GM23338 (cell line): ENCODE results near the gene SLC9C2. TPM values are rescaled to one million over a fixed set of nuclear protein-coding genes. Genes with fewer than 3 reads are reported as not detected.
"Not testable (repeated sequence)": the region's sequence is repeated elsewhere in the genome, so short reads cannot be mapped to it uniquely, and the experiment has no call there.

ENCODE experiments used
- ATAC-seq: fragments of 200-7000 bp; cut with Tn5 transposase; 3 replicates; pipeline ENCODE4 v1.9.1; 2020
- DNase-seq: peaks from one replicate; pipeline ENCODE4 v3.0.0-alpha.2; 2015; ENCODE audit warnings: low spot score
- H2AFZ ChIP-seq: fragments of 200-600 bp; sonication (generic); 2 replicates; pipeline ENCODE4 v1.8.0; 2016; ENCODE audit warnings: antibody characterized with exemption, mild to moderate bottlenecking, moderate library complexity
- H3F3A ChIP-seq: fragments of 200-600 bp; sonication (generic); replicated peaks from 2 replicates; pipeline ENCODE4 v1.8.0; 2017; ENCODE audit warnings: antibody characterized with exemption, mixed run types, low read depth
- H3K27ac ChIP-seq: fragments of 200-600 bp; sonication (generic); 2 replicates; pipeline ENCODE4 v1.6.1; 2016; ENCODE audit warnings: low read depth
- H3K27me3 ChIP-seq: fragments of 200-600 bp; sonication (generic); 2 replicates; pipeline ENCODE4 v1.8.0; 2016; ENCODE audit warnings: mild to moderate bottlenecking, mixed run types, moderate library complexity; ENCODE audit not compliant: insufficient read depth
- H3K36me3 ChIP-seq: fragments of 200-600 bp; sonication (generic); 2 replicates; pipeline ENCODE4 v1.8.0; 2016; ENCODE audit warnings: mild to moderate bottlenecking; ENCODE audit not compliant: insufficient read depth
- H3K4me1 ChIP-seq: fragments of 200-600 bp; sonication (generic); 2 replicates; pipeline ENCODE4 v1.8.0; 2016; ENCODE audit warnings: mild to moderate bottlenecking, moderate library complexity; ENCODE audit not compliant: insufficient read depth
- H3K4me2 ChIP-seq: fragments of 200-600 bp; sonication (generic); 2 replicates; pipeline ENCODE4 v1.7.1; 2017; ENCODE audit warnings: mixed run types
- H3K4me3 ChIP-seq: fragments of 200-600 bp; sonication (generic); 2 replicates; pipeline ENCODE4 v1.6.1; 2016; ENCODE audit warnings: mixed run types
- H3K79me2 ChIP-seq: fragments of 200-600 bp; sonication (generic); replicated peaks from 2 replicates; pipeline ENCODE4 v1.8.0; 2017; ENCODE audit warnings: mild to moderate bottlenecking; ENCODE audit not compliant: insufficient read depth
- H3K9me2 ChIP-seq: fragments of 200-600 bp; sonication (generic); 2 replicates; pipeline ENCODE4 v1.8.0; 2017; ENCODE audit not compliant: insufficient read depth
- H4K20me1 ChIP-seq: fragments of 200-600 bp; sonication (generic); replicated peaks from 2 replicates; pipeline ENCODE4 v1.8.0; 2017; ENCODE audit warnings: mild to moderate bottlenecking; ENCODE audit not compliant: insufficient read depth
- H3K27ac Mint-ChIP-seq: 2 replicates; pipeline ENCODE4 v1.8.0; 2020; ENCODE audit warnings: inconsistent platforms, mild to moderate bottlenecking, moderate library complexity, mixed read lengths
- H3K27me3 Mint-ChIP-seq: 3 replicates; pipeline ENCODE4 v1.8.0; 2022; ENCODE audit warnings: low read depth, mild to moderate bottlenecking, moderate library complexity, mixed read lengths, inconsistent platforms; ENCODE audit not compliant: insufficient read depth, poor library complexity
- H3K36me3 Mint-ChIP-seq: 3 replicates; pipeline ENCODE4 v1.8.0; 2021; ENCODE audit warnings: low read depth, mild to moderate bottlenecking, inconsistent platforms, moderate library complexity, mixed read lengths
- H3K4me1 Mint-ChIP-seq: 3 replicates; pipeline ENCODE4 v1.8.0; 2020; ENCODE audit warnings: mild to moderate bottlenecking, inconsistent platforms, mixed read lengths
- H3K4me3 Mint-ChIP-seq: 3 replicates; pipeline ENCODE4 v1.8.0; 2021; ENCODE audit warnings: moderate library complexity, mild to moderate bottlenecking, inconsistent platforms, mixed read lengths
- H3K9me3 Mint-ChIP-seq: 3 replicates; pipeline ENCODE4 v1.8.0; 2020; ENCODE audit warnings: moderate library complexity, mild to moderate bottlenecking, inconsistent platforms, mixed read lengths
- CREB1 ChIP-seq: fragments of 250-450 bp; sonication (Bioruptor Pico); IDR thresholded peaks from 2 replicates; pipeline ENCODE4 v1.5.0; 2020; ENCODE audit warnings: low read depth, mild to moderate bottlenecking, moderate library complexity
- ETS1 ChIP-seq: IDR thresholded peaks from 2 replicates; pipeline ENCODE4 v1.6.1; 2016; ENCODE audit warnings: antibody characterized with exemption
- EZH2 ChIP-seq: fragments of 200-600 bp; sonication (generic); IDR thresholded peaks from one replicate; pipeline ENCODE4 v1.8.0; 2017; ENCODE audit warnings: antibody characterized with exemption, mild to moderate bottlenecking, low read depth; ENCODE audit not compliant: unreplicated experiment
- EZH2phosphoT487 ChIP-seq: fragments of 200-600 bp; sonication (generic); IDR thresholded peaks from one replicate; pipeline ENCODE4 v1.8.1; 2018; ENCODE audit warnings: antibody characterized with exemption; ENCODE audit not compliant: unreplicated experiment
- JUNB ChIP-seq: IDR thresholded peaks from one replicate; pipeline ENCODE4 v1.6.1; 2016; ENCODE audit warnings: antibody characterized with exemption; ENCODE audit not compliant: unreplicated experiment
- NANOG ChIP-seq: IDR thresholded peaks from 2 replicates; pipeline ENCODE4 v1.6.1; 2016; ENCODE audit warnings: antibody characterized with exemption, borderline replicate concordance
- POLR2AphosphoS5 ChIP-seq: IDR thresholded peaks from 2 replicates; pipeline ENCODE4 v1.6.1; 2016; ENCODE audit warnings: antibody characterized with exemption, low read depth
- REST ChIP-seq: IDR thresholded peaks from one replicate; pipeline ENCODE4 v1.6.1; 2018; ENCODE audit warnings: antibody characterized with exemption; ENCODE audit not compliant: unreplicated experiment
- STAT1 ChIP-seq: IDR thresholded peaks from one replicate; pipeline ENCODE4 v1.6.1; 2016; ENCODE audit warnings: antibody characterized with exemption; ENCODE audit not compliant: unreplicated experiment
- polyA plus RNA-seq: library from polyadenylated mRNA; unstranded; fragments of >200 nt; fragmentation: Nextera tagmentation; extraction: Ambion mirVana; gene quantifications from 2 replicates; pipeline ENCODE4 v1.2.1, GENCODE V29; 2016
- total RNA-seq: library from RNA; depleted of rRNA; stranded (reverse); fragments of >200 nt; shearing (Covaris generic); gene quantifications from 2 replicates; pipeline ENCODE4 v1.2.3, GENCODE V29; 2014

The SLC9C2 gene
- total and polyA plus RNA-seq, 2 experiments from 2014 or later: not detected

- TF ChIP-seq CREB1: no peak
- TF ChIP-seq STAT1: no peak
- TF ChIP-seq JUNB: no peak
- TF ChIP-seq ETS1: no peak
- TF ChIP-seq EZH2: no peak
- no peak for TF ChIP-seq REST
- no peak for TF ChIP-seq POLR2AphosphoS5
- no peak for TF ChIP-seq NANOG
- TF ChIP-seq EZH2phosphoT487: no peak
These were observed 35.5 kb upstream of the SLC9C2 start (continued) for GRCh38 chr1:173638043-173639021.

- H3K27ac Mint-ChIP-seq: peak overlapping the region; percentile 89
These were observed 34.6 kb upstream of the SLC9C2 start for GRCh38 chr1:173637236-173638042.

More at GRCh38 chr1:173637236-173638042, 34.6 kb upstream of the SLC9C2 start:
- not testable (repeated sequence) for H3K79me2 ChIP-seq, H3K27me3 ChIP-seq, H3K27me3 Mint-ChIP-seq, H3K9me2 ChIP-seq, H3K4me1 Mint-ChIP-seq, ATAC-seq, H3K4me2 ChIP-seq, H4K20me1 ChIP-seq, H3K4me1 ChIP-seq, H2AFZ ChIP-seq, H3F3A ChIP-seq, H3K4me3 ChIP-seq, H3K4me3 Mint-ChIP-seq
- Mint-ChIP-seq H3K9me3 (peaks cover 19% of the 10 kb centered on the region), H3K36me3 (peaks cover 27% of the 10 kb centered on the region)
- Histone ChIP-seq H3K36me3 (peaks cover 20% of the 10 kb centered on the region), H3K27ac (peak overlapping the region; percentile 35; the same call in 1 of the 2 replicates)
- DNase-seq: peak; percentile 13
